Measurements from ENCODE around the gene BAHCC1. TPM values are rescaled to one million over a fixed set of nuclear protein-coding genes. Genes with fewer than 3 reads are reported as not detected.
A peak's percentile ranks its signal among the peaks of the same experiment; 100 is the strongest.
"Not testable (repeated sequence)": the region's sequence is repeated elsewhere in the genome, so short reads cannot be mapped to it uniquely, and the experiment has no call there.

BAHCC1 gene
- 6.8 and 11.0 TPM in 2 replicates for total RNA-seq (2014; rRNA removed; shearing (Covaris generic))

- DNase-seq (ENCODE audit: low read depth) = peak; percentile 100
Measured at GRCh38 chr17:81394921-81395599, at the start of gene BAHCC1. BAHCC1 (plus strand) TSS chr17:81395457; CDS start chr17:81399740, 4,283 bp downstream.

GRCh38 chr17:81346090-81346907, 49.0 kb upstream of the BAHCC1 start:
- DNase-seq (ENCODE audit: low read depth) = peak; percentile 99

- no peak for DNase-seq (ENCODE audit: low read depth)
Measured at GRCh38 chr17:81346908-81347349, 48.3 kb upstream of the BAHCC1 start.

GRCh38 chr17:81347437-81347836, 47.8 kb upstream of the BAHCC1 start:
- DNase-seq (ENCODE audit: low read depth) = no peak

GRCh38 chr17:81348097-81349055, 46.9 kb upstream of the BAHCC1 start:
- DNase-seq (ENCODE audit: low read depth) = no peak

- DNase-seq (ENCODE audit: low read depth) = peak; percentile 77
Measured at GRCh38 chr17:81349397-81350319, 45.6 kb upstream of the BAHCC1 start.

- DNase-seq (ENCODE audit: low read depth) = no peak
Measured at GRCh38 chr17:81350320-81350890, 44.9 kb upstream of the BAHCC1 start.

- not testable (repeated sequence) for DNase-seq (ENCODE audit: low read depth)
Measured at GRCh38 chr17:81351329-81352052, 43.8 kb upstream of the BAHCC1 start.

- not testable (repeated sequence) for DNase-seq (ENCODE audit: low read depth)
Measured at GRCh38 chr17:81352056-81352455, 43.2 kb upstream of the BAHCC1 start.

GRCh38 chr17:81354252-81354953, 40.9 kb upstream of the BAHCC1 start:
- DNase-seq (ENCODE audit: low read depth) = no peak

GRCh38 chr17:81354954-81355347, 40.3 kb upstream of the BAHCC1 start:
- no peak for DNase-seq (ENCODE audit: low read depth)

GRCh38 chr17:81359218-81359617, 36.0 kb upstream of the BAHCC1 start:
- no peak for DNase-seq (ENCODE audit: low read depth)

GRCh38 chr17:81362001-81362400, 33.3 kb upstream of the BAHCC1 start:
- DNase-seq (ENCODE audit: low read depth) = not testable (repeated sequence)

GRCh38 chr17:81364278-81365147, 30.7 kb upstream of the BAHCC1 start:
- peak; percentile 38 for DNase-seq (ENCODE audit: low read depth)

- DNase-seq (ENCODE audit: low read depth) = peak; percentile 85
Measured at GRCh38 chr17:81365148-81365600, 30.1 kb upstream of the BAHCC1 start.

GRCh38 chr17:81365601-81366585, 29.4 kb upstream of the BAHCC1 start:
- peak; percentile 92 for DNase-seq (ENCODE audit: low read depth)

- no peak for DNase-seq (ENCODE audit: low read depth)
Measured at GRCh38 chr17:81366648-81367047, 28.6 kb upstream of the BAHCC1 start.

Data from Daoy (cell line).